RWPE2 (cell line): ENCODE results near the gene EP400.

Experiments used
- ATAC-seq: fragments of 200-7000 bp; cut with Tn5 transposase; 3 replicates; pipeline ENCODE4 v1.9.1; 2021; ENCODE audit warnings: low read depth
- DNase-seq: peaks from one replicate; pipeline ENCODE4 v3.0.0-alpha.2; 2020; ENCODE audit warnings: low spot score
- H3K27ac ChIP-seq: fragments of 450-650 bp; 2 replicates; pipeline ENCODE4 v1.5.1; 2017; ENCODE audit warnings: mild to moderate bottlenecking; ENCODE audit not compliant: poor library complexity, severe bottlenecking
- H3K27me3 ChIP-seq: fragments of 250-450 bp; sonication (Bioruptor Pico); 2 replicates; pipeline ENCODE4 v1.5.1; 2021; ENCODE audit warnings: mild to moderate bottlenecking, moderate library complexity; ENCODE audit not compliant: insufficient read depth, poor library complexity, severe bottlenecking
- H3K36me3 ChIP-seq: fragments of 250-450 bp; sonication (Bioruptor Pico); 2 replicates; pipeline ENCODE4 v1.5.1; 2020; ENCODE audit warnings: low read depth, mild to moderate bottlenecking, moderate library complexity
- H3K4me1 ChIP-seq: fragments of 250-450 bp; sonication (Bioruptor Pico); 2 replicates; pipeline ENCODE4 v1.5.1; 2021; ENCODE audit warnings: mild to moderate bottlenecking, moderate library complexity; ENCODE audit not compliant: insufficient read depth, poor library complexity, severe bottlenecking
- H3K4me3 ChIP-seq: fragments of 250-450 bp; sonication (Bioruptor Pico); 2 replicates; pipeline ENCODE4 v1.5.1; 2021; ENCODE audit warnings: mild to moderate bottlenecking, moderate library complexity; ENCODE audit not compliant: severe bottlenecking
- H3K9me3 ChIP-seq: fragments of 250-450 bp; sonication (Bioruptor Pico); 2 replicates; pipeline ENCODE4 v1.5.1; 2021; ENCODE audit warnings: mild to moderate bottlenecking, moderate library complexity; ENCODE audit not compliant: severe bottlenecking
- TF ChIP-seq, protein P1 (sequence below): fragments of 450-650 bp; IDR thresholded peaks from one replicate; pipeline ENCODE4 v1.5.1; 2017; ENCODE audit warnings: mild to moderate bottlenecking, moderate library complexity; ENCODE audit not compliant: poor library complexity, severe bottlenecking

Gene EP400

DNA sequence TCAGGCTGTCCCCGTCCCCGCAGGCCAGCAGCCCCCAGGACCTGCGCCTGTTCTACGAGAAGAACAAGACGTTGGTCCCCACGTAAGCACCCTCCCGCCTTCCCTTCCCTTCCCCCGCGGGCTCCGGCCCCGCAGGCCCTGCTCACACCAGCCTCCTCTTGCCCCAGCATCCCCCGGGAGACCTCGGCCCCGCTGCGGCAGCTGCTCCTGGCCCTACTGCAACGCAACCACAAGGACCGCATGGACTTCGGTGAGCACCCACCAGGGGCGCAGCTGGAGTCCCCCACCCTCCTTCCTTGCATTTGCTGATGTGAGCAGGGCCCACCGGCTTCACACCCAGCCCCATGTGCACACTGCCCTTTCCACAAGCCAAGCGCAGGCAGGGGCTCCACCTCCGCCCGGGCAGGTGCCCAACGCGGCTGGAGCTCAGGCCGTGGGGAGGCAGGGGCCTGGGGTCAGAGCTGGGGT is 40.0 kb upstream of the EP400 start:
- no peak overlapping the region for H3K27ac ChIP-seq
- H3K4me1 ChIP-seq: peaks cover 5% of the 10 kb centered on the region
- TF ChIP-seq, protein P1, sequence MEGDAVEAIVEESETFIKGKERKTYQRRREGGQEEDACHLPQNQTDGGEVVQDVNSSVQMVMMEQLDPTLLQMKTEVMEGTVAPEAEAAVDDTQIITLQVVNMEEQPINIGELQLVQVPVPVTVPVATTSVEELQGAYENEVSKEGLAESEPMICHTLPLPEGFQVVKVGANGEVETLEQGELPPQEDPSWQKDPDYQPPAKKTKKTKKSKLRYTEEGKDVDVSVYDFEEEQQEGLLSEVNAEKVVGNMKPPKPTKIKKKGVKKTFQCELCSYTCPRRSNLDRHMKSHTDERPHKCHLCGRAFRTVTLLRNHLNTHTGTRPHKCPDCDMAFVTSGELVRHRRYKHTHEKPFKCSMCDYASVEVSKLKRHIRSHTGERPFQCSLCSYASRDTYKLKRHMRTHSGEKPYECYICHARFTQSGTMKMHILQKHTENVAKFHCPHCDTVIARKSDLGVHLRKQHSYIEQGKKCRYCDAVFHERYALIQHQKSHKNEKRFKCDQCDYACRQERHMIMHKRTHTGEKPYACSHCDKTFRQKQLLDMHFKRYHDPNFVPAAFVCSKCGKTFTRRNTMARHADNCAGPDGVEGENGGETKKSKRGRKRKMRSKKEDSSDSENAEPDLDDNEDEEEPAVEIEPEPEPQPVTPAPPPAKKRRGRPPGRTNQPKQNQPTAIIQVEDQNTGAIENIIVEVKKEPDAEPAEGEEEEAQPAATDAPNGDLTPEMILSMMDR: no peak
- H3K27me3 ChIP-seq: no peaks in the 10 kb centered on the region
- no peaks in the 10 kb centered on the region for H3K9me3 ChIP-seq
- peaks cover 22% of the 10 kb centered on the region for H3K36me3 ChIP-seq
- no peak overlapping the region for H3K4me3 ChIP-seq
- no peak for DNase-seq
- no peak for ATAC-seq

DNA sequence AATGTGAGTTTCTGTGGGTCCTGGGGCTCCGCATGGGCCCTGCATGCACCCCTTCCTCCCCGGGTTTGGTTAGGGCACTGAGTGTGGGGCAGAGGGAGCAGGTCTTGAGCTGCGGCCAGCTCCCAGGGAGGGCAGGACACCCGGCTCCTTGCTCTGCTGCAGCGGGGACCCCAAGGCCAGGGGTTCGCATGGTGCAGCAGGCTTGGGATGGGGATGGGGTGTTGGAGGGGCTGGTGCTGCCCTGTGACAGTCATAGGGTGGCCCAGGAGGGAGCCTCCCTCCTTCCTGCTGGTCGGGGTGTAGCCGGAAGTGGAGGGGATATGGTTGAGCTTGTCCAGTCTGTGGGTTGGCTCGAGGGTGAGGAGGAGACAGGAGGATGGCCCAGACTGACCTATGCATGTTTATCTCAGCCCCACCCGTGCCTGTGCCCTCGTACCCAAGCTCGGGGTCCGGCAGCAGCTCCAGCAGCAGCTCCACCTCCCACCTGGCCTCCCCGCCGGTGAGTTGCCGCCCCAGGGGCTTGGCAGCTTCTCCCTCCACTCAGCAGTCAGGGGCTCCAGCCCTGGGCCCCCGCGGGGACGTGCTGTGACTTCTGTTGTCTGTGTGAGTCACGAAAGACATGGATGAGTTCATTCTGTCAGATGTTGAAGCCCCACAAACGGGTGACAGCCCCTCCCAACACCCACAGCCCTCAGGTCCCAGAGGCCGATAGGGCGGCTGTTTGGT is 39.3 kb upstream of the EP400 start:
- DNase-seq (no peak), ATAC-seq (no peak)
- H3K9me3 ChIP-seq: no peaks in the 10 kb centered on the region
- no peak overlapping the region for H3K4me3 ChIP-seq
- H3K27me3 ChIP-seq: no peaks in the 10 kb centered on the region
- peaks cover 24% of the 10 kb centered on the region for H3K36me3 ChIP-seq
- TF ChIP-seq, protein P1: no peak
- peaks cover 5% of the 10 kb centered on the region for H3K4me1 ChIP-seq
- H3K27ac ChIP-seq: no peak overlapping the region

DNA sequence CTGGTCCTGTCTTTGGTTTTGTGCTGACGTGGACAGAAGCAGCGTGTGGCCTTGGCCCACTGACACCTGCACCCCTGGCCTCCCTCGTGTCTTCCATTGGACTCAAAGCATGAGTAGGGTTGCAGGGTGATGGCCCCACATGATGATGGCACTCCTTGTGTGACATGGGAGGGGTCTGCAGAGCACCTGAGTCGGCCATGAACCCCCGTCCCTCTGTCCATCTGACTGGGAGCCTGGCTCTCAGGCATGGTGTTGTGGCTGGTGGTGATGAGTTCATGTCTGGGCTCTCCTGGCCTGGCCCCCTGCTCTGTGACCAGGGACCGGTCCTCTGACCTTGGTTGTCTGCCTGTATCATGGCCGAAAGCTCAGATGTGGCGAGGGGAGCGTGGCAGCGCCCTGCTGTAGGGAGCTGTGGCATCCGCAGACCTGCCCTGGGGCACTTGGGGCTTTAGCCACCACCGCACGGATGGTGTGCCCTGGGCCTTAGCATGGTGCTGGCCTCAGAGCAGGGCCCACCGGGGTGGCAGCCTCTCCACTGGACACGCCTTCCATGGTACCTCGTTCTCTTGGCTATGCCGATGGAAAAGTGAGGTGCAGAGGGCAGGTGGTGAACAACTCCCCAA is 38.6 kb upstream of the EP400 start:
- no peak overlapping the region for H3K27ac ChIP-seq
- no peak overlapping the region for H3K4me3 ChIP-seq
- TF ChIP-seq, protein P1: no peak
- H3K36me3 ChIP-seq: peaks cover 27% of the 10 kb centered on the region
- no peaks in the 10 kb centered on the region for H3K9me3 ChIP-seq
- H3K4me1 ChIP-seq: peaks cover 5% of the 10 kb centered on the region
- DNase-seq (no peak), ATAC-seq (no peak)
- no peaks in the 10 kb centered on the region for H3K27me3 ChIP-seq

DNA sequence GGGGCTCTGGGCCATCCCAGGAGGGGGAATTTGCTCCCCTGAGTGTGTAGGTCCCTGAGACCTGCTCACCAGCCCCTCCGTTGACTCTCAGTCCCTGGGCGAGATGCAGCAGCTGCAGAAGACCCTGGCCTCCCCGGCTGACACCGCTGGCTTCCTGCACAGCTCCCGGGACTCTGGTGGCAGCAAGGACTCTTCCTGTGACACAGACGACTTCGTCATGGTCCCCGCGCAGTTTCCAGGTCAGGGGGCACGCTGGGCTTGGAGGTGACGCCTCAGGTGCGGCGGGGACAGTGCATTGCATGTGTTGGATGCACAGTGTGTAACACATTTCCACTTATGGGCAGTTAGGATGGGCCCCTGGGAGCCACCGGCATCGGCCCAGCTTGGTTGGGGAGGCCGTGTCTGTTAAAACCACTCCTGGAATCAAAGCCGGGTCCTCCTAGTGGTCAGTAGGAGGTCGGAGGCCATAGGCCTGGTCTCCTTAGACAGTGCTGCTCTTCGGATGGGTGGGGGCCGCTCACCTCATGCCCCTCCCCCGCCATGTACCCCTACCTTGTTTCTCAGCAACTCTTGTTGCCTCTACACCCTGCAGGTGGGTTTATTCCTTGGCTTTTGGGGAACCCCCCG is 37.8 kb upstream of the EP400 start:
- no peak for DNase-seq
- TF ChIP-seq, protein P1: no peak
- Histone ChIP-seq H3K4me1 (peaks cover 5% of the 10 kb centered on the region), H3K27ac (no peak overlapping the region), H3K4me3 (no peak overlapping the region), H3K9me3 (no peaks in the 10 kb centered on the region), H3K36me3 (peaks cover 27% of the 10 kb centered on the region), H3K27me3 (no peaks in the 10 kb centered on the region)
- ATAC-seq: no peak
